ENCODE data around the gene AKAP13. TPM values are rescaled to one million over a fixed set of nuclear protein-coding genes. Genes with fewer than 3 reads are reported as not detected.

AKAP13 gene
- total and polyA plus RNA-seq, 5 experiments from 2014 or later = 113 to 244 (median 131) TPM

DNA sequence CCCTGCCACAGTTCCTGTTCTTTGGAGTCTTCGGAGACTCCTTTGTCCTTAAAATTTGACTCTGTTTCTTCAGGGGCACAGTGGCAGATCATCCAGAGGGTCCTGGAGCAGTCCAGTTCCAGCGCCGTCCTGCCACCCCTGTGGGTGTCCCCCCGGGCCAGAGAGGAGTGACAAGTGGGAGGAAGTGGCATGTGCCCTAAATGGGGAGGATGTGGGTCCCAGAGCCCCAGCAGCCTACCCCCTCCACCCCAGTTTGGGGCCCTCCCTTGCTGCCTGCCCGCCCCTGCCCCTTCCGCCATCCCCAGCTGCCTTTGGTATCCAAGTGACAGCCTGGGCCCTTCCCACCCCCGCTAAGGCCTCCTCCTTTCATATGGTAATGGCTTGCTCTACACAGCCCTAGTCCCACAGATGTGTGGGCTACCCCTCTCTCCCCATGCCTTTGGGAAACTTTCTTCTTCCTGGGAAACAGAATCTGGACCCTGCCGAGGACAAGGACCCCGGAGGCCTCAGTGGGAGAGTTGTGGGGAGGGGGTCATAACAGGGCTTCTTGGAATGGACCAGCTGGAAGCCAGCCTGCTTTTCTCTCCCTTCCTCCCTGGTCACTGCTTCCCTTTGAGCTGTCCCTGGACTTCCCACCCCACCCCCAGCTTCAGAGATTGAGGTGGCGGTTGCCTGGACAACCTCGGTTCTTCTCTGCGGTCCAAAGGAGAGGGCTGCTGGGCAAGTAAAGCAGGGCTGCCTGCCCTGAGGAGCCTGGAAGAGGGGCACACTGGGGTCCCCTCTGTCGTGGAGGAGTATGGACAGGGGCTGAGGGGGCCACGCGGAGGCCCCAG lies 371.1 kb downstream of the AKAP13 start:
- Mint-ChIP-seq H3K27ac (peak overlapping the region; percentile 23 to 91 (median 78)), H3K36me3 (peaks cover 0 to 27% (median 3%) of the 10 kb centered on the region in 3 donors), H3K27me3 (no peaks in the 10 kb centered on the region), H3K9me3 (no peaks in the 10 kb centered on the region), H3K4me1 (peaks cover 20 to 45% (median 36%) of the 10 kb centered on the region in 4 donors), H3K4me3 (peak overlapping the region in 6 of 10 donors; percentile 12 to 61 (median 24))
- peak in 5 of 10 donors; percentile 8 to 72 (median 32) for DNase-seq
- POLR2A ChIA-PET = no interaction called here
- peak; percentile 31 to 70 for ATAC-seq

DNA sequence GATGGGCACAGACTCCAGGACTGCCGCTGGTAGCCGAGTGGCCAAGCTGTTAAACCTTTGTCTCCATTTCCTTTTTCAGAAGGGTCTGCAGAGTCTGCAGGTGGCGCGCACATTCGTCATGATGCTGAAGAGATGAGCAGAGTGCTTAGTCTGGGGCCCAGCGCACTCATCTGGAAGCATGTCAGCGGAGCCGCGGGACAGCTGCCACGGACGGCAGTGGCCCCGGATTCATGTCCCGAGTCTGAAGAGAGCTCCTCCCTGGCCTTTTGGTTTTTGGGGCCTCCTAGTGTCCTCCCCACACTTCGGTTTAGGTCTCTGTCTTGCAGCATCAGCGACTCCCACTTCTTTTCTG lies 371.7 kb downstream of the AKAP13 start:
- H3K27me3 Mint-ChIP-seq = no peaks in the 10 kb centered on the region
- peak overlapping the region in 4 of 10 donors; percentile 32 to 91 (median 78) for H3K27ac Mint-ChIP-seq
- DNase-seq (no peak), ATAC-seq (no peak)
- no peaks in the 10 kb centered on the region for H3K9me3 Mint-ChIP-seq
- peaks cover 0 to 21% (median 0%) of the 10 kb centered on the region in 3 donors for H3K36me3 Mint-ChIP-seq
- H3K4me1 Mint-ChIP-seq = peaks cover 20 to 45% (median 36%) of the 10 kb centered on the region in 4 donors
- POLR2A ChIA-PET = interaction anchor here (1.1 kb wide), 1 partner anchor 34 kb away, joined by 3 read pairs; no protein-coding TSS in a partner anchor
- peak overlapping the region in 2 of 10 donors; percentile 14 to 22 for H3K4me3 Mint-ChIP-seq

DNA sequence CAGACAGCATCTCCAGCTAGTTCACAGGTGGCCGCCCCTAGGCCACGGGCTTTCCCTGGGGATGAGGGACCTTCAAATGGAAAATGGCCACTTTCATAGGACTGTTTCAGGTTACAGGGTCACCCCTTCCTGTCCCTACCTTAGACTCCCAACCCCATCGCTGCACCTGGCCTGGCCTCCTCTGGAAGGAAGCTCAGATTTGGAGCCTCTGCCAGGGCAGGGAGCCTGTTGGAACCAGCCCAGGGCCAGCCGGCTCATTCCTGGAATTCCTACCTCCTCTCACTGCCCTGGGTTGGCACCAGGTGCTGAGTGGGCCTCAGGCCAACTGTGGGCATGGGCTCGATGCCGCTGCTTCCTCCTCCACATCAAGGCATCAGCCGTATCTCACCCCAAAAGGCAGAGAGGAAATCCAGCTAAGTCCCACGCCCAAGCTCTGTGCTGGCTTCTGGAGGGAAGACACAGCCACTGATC lies 372.1 kb downstream of the AKAP13 start:
- POLR2A ChIA-PET = interaction anchor here (1.1 kb wide), 1 partner anchor 33 kb away, joined by 3 read pairs; no protein-coding TSS in a partner anchor
- no peaks in the 10 kb centered on the region for H3K27me3 Mint-ChIP-seq
- H3K9me3 Mint-ChIP-seq = no peaks in the 10 kb centered on the region
- ATAC-seq (peak; percentile 32 to 45), DNase-seq (peak in 1 of 10 donors; percentile 19)
- H3K36me3 Mint-ChIP-seq = peaks cover 0 to 17% (median 0%) of the 10 kb centered on the region in 3 donors
- H3K4me1 Mint-ChIP-seq = peaks cover 20 to 45% (median 36%) of the 10 kb centered on the region in 4 donors
- H3K27ac Mint-ChIP-seq = peak overlapping the region; percentile 57 to 91 (median 81)
- H3K4me3 Mint-ChIP-seq = peak overlapping the region in 8 of 10 donors; percentile 15 to 69 (median 38)

- DNase-seq (no peak), ATAC-seq (no peak)
- Mint-ChIP-seq H3K4me1 (peaks cover 20 to 45% (median 36%) of the 10 kb centered on the region in 4 donors), H3K4me3 (peak overlapping the region in 1 of 10 donors; percentile 34), H3K27ac (peak overlapping the region in 3 of 10 donors; percentile 25 to 69 (median 56)), H3K36me3 (peaks cover 0 to 13% (median 0%) of the 10 kb centered on the region in 3 donors), H3K9me3 (no peaks in the 10 kb centered on the region), H3K27me3 (no peaks in the 10 kb centered on the region)
- POLR2A ChIA-PET = interaction anchor here (1.1 kb wide), 1 partner anchor 33 kb away, joined by 3 read pairs; no protein-coding TSS in a partner anchor
Observed at GRCh38 chr15:85753261-85753660, 372.9 kb downstream of the AKAP13 start.

DNA sequence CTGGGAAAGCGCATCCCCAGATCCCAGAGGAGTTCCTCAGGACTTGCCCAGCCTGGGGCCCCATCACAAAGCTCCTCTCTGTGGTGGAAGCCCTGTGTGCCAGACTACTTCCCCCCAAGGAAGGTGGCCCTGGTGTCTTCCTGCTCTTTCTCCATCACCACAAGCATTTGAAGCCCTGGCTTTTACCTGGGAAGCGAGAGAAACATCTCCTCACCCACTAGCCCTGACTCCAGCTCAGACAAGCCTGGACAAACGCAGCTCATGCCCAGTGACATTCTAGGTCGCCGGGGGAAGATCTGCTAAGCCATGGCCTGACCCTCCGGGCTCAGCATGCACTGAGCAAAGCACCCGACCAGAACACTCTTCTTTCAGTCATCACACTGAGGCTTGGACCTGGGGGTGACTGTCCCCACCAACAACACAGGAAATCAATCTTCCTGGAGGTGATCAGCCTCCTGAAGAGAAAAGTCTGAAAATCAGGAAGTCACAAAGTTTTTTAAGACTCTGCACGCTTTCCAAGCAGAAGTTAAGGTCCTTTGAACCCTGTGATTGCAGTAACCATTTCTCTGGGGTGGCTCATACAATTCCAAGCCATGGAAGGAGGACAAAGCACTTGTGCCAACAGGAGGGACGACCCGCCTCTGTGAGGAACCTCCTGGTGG lies 373.5 kb downstream of the AKAP13 start:
- Mint-ChIP-seq H3K9me3 (no peaks in the 10 kb centered on the region), H3K27me3 (no peaks in the 10 kb centered on the region), H3K4me1 (peaks cover 20 to 45% (median 36%) of the 10 kb centered on the region in 4 donors), H3K4me3 (no peak overlapping the region), H3K36me3 (peaks cover 0 to 8% (median 0%) of the 10 kb centered on the region in 3 donors), H3K27ac (peak overlapping the region in 2 of 10 donors; percentile 56 to 74)
- ATAC-seq (no peak), DNase-seq (no peak)
- POLR2A ChIA-PET = no interaction called here

DNA sequence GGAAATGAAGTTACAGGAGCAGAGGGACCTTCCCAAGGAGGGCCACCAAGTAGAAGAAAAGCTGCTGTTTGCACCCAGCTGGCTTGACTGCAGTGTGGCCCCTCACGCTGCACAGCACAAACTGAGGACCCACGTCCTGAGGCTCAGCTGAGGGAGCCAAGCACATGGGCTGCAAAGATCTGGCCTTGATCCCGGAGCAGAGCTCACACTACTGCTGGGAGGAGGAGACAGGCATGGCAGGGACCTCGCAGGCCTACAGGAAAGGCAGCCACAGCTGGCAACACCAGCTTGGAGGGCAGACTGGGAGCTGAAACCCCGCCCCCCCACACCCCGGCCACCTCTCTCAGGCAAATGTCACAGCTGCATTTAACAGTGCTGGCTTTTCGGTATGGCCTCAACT lies 374.6 kb downstream of the AKAP13 start:
- Mint-ChIP-seq H3K36me3 (peaks cover 0 to 3% (median 0%) of the 10 kb centered on the region in 3 donors), H3K4me3 (no peak overlapping the region), H3K9me3 (no peaks in the 10 kb centered on the region), H3K27me3 (no peaks in the 10 kb centered on the region), H3K27ac (peak overlapping the region in 4 of 10 donors; percentile 3 to 84 (median 60)), H3K4me1 (peaks cover 20 to 45% (median 35%) of the 10 kb centered on the region in 4 donors)
- DNase-seq (no peak), ATAC-seq (no peak)
- POLR2A ChIA-PET = no interaction called here

DNA sequence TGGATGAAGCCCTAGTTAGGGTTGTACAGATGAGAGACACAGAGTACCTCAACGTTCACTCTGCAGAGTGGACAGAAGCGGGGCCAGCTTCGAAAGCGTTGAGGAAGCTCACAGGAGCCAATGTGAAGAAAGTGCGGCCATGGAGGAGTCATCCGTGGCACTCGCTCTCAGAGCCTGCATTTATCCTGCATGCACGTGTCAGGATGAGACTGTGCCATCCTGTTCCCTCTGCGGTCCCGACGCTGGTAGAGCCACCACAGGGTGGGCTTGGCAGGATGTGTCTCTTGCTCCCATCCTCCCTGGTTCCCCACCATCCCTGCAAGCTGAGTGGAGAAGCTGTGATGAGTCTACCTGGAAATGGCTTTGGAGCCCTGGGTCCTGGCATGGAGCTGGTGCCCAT lies 375.1 kb downstream of the AKAP13 start:
- Mint-ChIP-seq H3K4me3 (no peak overlapping the region), H3K36me3 (peaks cover 0 to 3% (median 0%) of the 10 kb centered on the region in 3 donors), H3K9me3 (no peaks in the 10 kb centered on the region), H3K27ac (no peak overlapping the region), H3K27me3 (no peaks in the 10 kb centered on the region), H3K4me1 (peaks cover 20 to 45% (median 33%) of the 10 kb centered on the region in 4 donors)
- POLR2A ChIA-PET = interaction anchor here (0.9 to 1.1 kb wide), 2 partner anchors 24 to 30 kb away, joined by 3 read pairs; no protein-coding TSS in a partner anchor
- ATAC-seq = no peak
- no peak for DNase-seq

DNA sequence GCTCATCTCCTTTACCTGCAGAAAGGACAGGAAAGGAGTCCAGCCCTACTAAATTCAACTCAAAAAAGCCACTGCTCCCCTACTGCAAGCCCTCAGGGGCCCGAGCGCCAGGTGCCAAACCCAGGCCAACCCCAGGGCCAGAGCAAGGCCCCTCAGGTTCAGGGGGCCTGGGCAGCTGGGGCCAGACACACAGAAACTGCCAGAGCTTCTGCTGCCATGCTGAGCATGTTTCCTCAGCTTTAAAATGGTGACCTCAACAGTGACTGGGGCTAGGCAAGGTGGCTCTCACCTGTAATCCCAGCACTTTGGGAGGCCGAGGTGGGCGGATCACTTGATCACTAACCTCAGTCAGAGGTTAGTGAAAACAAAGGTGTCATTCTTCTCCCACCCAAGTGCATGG lies 375.5 kb downstream of the AKAP13 start:
- no peak for DNase-seq
- POLR2A ChIA-PET = interaction anchor here (0.9 to 1.1 kb wide), 2 partner anchors 23 to 29 kb away, joined by 3 read pairs; no protein-coding TSS in a partner anchor
- ATAC-seq = no peak
- peaks cover 0 to 3% (median 0%) of the 10 kb centered on the region in 3 donors for H3K36me3 Mint-ChIP-seq
- peaks cover 18 to 40% (median 28%) of the 10 kb centered on the region in 4 donors for H3K4me1 Mint-ChIP-seq
- H3K27me3 Mint-ChIP-seq = no peaks in the 10 kb centered on the region
- H3K27ac Mint-ChIP-seq = no peak overlapping the region
- no peaks in the 10 kb centered on the region for H3K9me3 Mint-ChIP-seq
- no peak overlapping the region for H3K4me3 Mint-ChIP-seq

DNA sequence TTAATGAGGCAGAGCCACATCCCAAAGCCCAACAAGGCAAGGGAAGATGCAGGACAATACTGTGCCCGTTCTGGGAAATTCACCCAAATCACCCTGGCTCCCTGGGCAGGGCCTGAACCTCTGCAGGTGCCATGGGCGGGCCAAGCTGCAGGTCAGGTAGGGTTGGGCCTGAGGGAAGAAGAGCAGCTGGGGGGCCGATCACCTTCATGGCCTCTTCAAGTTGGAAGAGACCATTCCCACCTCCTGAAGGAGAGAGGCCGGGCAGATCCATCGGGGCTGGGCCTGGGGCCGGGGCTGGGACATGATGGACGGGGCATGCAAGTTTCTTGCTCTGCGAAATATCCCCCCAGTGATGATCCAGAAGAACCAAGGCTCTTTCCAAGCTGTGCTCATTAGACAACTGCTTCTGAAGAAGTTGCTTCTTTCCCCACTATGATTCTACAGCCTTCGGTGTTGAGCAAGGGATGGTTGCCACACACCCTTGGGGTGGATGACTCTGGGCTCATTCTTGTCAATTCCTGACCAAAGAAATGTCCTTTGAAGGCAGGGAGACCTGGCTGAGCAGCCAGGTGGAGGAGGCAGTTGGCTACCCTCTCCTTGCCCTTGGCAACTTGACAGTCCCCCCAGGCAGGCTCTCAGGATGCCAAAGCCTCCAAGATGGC lies 376.1 kb downstream of the AKAP13 start:
- H3K36me3 Mint-ChIP-seq = peaks cover 0 to 3% (median 0%) of the 10 kb centered on the region in 3 donors
- DNase-seq = no peak
- H3K27me3 Mint-ChIP-seq = no peaks in the 10 kb centered on the region
- H3K4me1 Mint-ChIP-seq = peaks cover 15 to 34% (median 22%) of the 10 kb centered on the region in 4 donors
- no peaks in the 10 kb centered on the region for H3K9me3 Mint-ChIP-seq
- POLR2A ChIA-PET = interaction anchor here (0.9 to 1.1 kb wide), 2 partner anchors 23 to 29 kb away, joined by 3 read pairs; no protein-coding TSS in a partner anchor
- no peak overlapping the region for H3K4me3 Mint-ChIP-seq
- H3K27ac Mint-ChIP-seq = no peak overlapping the region
- ATAC-seq = no peak

GRCh38 chr15:85757073-85757938 lies 376.9 kb downstream of the AKAP13 start:
- peaks cover 11 to 27% (median 18%) of the 10 kb centered on the region in 4 donors for H3K4me1 Mint-ChIP-seq
- peaks cover 0 to 3% (median 0%) of the 10 kb centered on the region in 3 donors for H3K36me3 Mint-ChIP-seq
- POLR2A ChIA-PET = no interaction called here
- no peak for ATAC-seq
- H3K27ac Mint-ChIP-seq = no peak overlapping the region
- no peaks in the 10 kb centered on the region for H3K9me3 Mint-ChIP-seq
- H3K4me3 Mint-ChIP-seq = no peak overlapping the region
- H3K27me3 Mint-ChIP-seq = no peaks in the 10 kb centered on the region
- no peak for DNase-seq

DNA sequence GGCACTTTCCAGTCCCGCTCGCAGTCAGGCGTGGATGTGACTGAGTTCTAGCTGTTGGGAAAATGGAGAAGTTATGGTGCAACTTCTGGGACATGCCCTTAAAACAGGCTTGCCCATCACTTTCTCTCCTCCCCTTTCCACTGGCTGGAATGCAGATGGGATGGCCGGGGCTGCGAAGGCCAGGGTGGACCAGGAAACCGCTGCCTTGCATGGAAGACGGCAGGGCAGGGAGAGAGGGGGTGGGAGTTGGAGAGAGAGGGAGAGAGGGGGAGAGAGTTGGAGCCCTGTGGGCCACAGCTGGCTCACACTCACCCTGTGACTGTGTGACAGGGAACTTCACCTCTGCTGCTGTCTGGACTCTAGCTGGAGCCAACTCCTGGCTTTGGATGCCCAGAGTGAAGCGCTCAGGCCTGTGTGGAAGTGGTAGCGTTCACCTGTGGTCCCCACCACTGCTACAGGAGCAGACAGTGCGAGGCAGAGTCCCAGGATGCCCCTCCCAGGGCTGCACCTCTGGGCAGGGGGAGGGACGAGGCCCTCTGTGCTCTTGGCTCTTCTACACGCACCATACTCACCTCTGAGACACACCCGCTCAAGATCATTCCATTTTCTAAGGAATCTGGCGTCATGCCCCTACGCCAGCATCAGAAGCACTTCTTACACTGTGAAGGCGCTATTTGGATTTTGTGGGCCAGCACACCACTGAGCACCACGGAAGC lies 377.7 kb downstream of the AKAP13 start:
- POLR2A ChIA-PET = no interaction called here
- ATAC-seq = no peak
- H3K4me3 Mint-ChIP-seq = no peak overlapping the region
- H3K9me3 Mint-ChIP-seq = no peaks in the 10 kb centered on the region
- H3K27me3 Mint-ChIP-seq = no peaks in the 10 kb centered on the region
- H3K4me1 Mint-ChIP-seq = peaks cover 5 to 24% (median 13%) of the 10 kb centered on the region in 4 donors
- no peak overlapping the region for H3K27ac Mint-ChIP-seq
- DNase-seq = no peak
- peaks cover 0 to 5% (median 0%) of the 10 kb centered on the region in 3 donors for H3K36me3 Mint-ChIP-seq
